GM19324 (cell line): ENCODE data around the gene HOXD9.
A peak's percentile ranks its signal among the peaks of the same experiment; 100 is the strongest.

ENCODE experiments used
- ATAC-seq: cut with Tn5 transposase; IDR thresholded peaks from one replicate; pipeline ENCODE4 v1.9.1; 2021; ENCODE audit warnings: mild to moderate bottlenecking, moderate library complexity; ENCODE audit not compliant: unreplicated experiment, low FRiP score

HOXD9 gene

DNA sequence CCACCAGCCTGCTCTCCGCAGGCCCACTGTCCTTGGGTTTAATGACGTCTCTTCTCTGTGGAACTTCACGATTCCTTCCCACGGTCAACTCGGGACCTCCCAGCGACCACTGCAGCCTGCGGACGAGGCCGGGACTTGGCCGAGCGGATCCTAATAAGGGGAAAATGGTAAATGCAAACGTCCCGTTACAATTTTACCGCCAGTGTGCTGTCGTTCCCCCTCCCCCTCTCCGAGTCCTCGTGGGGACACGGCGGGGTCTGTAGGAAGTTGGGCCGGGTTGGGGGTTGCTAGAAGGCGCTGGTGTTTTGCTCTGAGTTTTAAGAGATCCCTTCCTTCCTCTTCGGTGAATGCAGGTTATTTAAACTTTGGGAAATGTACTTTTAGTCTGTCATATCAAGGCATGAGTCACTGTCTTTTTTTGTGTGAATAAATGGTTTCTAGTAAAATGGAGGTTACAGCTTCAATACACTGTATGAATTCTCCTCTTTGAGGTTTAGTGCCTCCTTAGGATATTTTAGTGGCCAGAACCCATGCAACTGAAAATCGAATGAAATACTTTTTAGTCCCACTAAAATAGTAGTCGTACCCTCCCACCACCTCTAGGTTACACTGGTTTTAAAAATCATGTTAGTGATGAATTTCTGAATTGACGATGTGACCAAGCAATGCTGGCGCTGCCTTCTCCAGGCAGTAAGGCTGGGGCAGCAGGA, 13.2 kb upstream of the HOXD9 start:
- no peak for ATAC-seq

DNA sequence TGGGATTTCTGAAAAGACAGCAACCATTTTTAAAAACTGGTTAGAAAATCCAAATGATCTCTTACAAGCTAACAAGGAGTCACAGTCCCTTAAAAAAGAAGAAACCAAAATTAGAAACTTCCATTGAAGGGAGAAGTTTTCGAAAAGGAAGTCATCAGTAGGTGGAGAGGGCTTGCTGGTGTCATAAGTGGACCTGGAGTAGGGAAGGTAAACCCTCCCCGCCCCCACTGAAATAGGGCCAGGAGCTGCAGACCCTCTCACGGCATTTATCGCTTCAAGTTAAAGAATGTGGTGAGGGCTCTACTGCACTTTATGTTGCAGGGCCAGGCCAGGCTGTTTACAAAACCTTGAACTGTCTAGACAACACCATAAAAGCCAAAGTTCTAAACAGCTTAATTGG, 12.6 kb upstream of the HOXD9 start:
- no peak for ATAC-seq

DNA sequence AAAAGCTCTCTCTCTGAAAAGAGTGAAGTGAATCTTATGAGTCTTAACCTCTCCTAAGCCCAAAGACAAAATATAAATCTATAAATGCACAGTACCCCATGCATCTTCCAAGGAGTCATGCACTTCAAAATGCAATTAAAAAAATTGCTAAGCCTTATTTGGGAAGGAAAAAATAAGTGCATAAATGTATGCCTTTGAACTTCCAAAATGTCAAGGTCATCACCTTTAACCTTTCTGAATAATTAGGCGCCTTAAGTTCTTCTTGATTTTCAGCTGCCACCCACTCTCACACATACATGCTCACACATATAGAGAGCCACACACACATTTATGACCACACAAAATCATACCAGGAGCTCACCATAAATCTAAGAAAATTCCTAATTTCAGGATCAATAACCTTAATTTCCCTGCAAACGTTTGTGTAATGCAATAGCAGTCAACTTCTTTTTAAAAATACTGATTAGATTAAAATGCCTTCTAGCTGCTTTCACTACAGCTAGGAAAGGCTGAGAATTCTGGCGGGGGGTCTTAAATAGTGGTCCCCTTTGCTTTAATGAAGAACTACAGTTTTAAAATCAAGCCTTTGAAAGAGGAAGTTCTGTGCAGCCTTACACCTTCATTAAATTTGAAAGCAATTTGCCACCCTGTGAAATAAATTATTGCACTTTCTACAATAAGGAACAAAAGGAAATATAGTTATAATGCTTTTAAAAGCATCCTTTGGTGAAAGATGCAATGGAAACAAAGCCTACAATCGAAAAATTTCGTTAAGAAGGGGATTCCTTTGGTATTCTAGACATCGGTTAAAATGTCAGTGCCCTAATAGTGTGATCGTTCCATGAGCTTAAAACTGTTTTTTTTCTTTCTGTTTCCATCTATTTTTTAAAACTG, 11.9 kb upstream of the HOXD9 start:
- ATAC-seq, result no peak

DNA sequence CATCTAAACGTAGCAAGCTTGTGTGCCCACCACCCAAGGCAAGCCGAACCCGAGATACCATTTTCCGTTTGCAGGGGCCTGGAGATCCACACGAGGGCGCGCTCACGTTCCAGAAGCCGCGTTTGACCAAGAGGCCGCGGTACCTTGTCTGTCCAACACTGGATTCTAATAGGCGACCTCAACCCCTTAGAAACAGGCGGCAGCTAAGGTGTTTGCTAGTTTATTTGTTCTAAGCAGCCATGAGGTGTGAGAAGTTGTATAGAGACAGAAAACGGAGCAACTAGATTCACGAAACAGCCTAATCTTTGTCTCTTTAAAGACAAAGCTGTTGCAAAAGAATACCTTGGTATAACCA, 11.2 kb upstream of the HOXD9 start:
- peak; percentile 69 for ATAC-seq

DNA sequence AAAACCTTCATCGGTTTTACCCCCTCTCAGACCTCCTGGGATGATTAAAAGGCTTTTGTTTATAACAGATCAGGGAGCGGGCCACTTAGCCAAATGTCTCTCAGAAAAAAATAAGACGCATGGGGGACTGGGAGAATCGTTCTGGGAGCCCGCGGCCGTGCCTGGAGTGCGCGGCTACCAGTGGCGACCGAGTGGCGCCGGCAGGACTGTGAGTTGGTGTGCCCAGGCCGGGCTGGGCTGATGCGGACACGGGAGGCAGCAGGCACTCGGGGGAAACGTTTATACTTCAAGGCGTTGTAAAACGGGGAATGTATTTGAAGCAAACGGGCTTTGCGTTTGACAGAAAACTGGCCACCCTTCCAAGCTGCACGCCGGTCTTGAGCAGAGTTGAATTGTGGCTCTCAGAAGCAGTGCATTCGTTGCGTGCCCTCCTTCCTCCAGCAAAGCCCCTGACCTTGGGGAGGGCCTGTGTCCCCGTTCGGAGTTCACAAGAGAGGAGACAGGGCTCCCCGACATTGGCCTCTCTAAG, 10.6 kb upstream of the HOXD9 start:
- no peak for ATAC-seq

DNA sequence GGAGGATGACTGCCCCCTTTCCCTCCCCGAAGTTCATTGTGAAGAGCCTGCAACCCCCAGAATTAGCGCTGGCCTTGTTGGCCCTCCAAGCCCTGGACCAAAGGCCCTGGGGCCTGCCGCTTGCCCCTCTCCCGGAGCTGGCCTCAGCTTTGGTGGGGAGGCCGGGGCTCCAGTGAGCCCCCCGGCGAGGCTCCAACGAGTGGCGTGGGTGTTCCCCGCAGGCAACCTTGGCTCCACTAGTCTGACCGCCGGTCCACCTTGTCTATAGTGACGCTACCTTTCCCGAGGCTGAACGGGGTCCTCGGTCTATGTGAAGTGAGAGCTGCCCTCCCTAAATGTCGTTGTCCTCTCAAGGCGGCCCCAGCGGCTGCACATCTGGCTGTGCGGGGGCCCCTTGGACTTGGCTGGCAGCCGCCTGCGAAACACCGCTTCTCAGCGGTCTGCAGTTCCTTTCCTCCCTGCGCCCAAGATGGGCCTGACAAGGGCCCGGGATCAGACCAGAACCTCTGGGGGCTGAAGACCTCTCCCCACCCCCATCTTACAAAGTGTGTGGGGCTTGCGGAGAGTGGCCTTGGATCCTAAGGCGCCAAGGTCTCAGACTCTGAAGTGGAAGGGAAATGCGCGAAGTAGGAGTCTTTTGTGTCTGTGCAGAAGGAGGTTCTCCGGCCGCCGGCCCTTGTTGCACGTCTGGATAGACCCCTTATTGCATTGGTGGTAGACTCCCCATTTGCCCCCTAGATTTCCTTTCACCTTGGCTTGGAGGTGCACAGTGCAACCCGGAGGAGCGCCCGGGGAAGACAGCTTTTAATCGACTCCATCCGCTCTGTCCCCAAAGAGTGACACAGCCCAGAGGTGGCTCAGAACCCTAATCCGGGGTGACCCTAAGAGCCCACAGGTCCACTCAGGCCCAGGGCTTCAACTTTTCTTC, 9.9 kb upstream of the HOXD9 start:
- no peak for ATAC-seq

DNA sequence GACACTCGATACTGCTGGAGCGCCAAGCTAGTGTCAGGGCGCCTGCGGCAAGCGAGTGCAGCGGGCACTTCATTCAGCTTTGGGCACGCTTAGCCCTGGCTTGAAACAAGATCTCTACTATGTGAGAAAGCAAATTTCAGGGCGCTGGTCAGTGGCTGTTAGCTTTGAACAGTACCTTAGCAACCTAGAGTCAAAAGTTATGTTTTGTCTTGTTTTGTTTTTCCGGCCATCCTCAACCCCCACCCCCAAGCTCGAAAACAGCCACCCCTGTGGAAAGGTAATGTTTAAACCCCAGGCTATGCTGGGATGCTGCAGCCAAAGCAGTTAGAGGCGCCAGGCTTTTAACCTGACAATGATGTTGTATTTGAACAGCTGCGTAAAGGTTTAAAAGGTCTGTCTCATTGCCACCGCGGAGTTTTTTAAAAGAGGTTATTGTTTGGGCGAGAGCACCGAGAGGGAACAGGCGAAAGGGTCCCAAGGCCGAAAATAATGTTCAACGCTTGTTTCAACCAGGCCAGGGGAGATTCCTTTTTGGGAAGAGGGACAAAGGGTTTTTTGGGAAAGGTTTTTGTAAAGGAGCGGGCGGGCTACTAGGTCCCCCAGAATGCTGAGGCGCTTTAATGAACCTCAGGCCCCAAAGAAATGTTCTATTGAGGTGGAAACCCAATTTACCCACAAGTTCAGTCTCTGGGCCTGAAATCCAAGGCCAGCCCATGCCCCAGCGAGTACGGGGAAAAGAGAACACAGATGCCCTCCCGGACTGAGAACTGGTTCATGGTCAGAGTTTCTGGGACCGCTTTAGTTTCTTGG, 8.2 kb upstream of the HOXD9 start:
- no peak for ATAC-seq

DNA sequence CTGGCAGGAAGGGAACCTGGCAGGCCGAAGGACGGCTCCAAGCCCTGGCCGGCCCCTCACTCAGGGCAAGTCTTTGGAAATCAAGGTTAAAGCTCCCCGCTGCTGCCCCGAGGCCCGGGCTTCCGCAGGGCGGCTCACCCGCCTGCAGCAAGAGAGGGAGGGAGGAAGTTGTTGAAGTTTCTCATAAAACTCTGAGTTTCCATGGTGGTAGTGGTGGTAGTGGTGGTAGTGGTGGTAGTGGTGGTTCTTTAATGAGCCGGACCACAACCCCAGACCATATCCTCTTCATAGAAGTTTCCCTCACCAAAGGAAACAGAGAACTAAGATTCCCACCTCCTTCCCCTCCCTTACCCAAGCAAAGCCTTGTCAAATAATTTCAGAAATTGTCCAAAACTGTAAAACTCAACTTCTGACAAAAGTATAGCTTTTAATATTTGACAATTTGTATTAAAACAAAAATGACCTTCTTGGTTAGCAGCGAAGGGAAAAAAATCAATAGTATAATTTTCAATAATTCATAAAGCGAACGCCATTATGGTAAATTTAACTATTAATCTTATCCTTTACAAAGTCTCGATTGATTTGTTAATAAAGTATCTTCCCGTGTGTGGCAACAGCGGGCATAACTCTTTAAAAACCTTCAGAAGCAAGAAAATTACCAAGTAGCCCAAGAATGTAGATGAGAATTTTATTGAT, 7.4 kb upstream of the HOXD9 start:
- no peak for ATAC-seq

DNA sequence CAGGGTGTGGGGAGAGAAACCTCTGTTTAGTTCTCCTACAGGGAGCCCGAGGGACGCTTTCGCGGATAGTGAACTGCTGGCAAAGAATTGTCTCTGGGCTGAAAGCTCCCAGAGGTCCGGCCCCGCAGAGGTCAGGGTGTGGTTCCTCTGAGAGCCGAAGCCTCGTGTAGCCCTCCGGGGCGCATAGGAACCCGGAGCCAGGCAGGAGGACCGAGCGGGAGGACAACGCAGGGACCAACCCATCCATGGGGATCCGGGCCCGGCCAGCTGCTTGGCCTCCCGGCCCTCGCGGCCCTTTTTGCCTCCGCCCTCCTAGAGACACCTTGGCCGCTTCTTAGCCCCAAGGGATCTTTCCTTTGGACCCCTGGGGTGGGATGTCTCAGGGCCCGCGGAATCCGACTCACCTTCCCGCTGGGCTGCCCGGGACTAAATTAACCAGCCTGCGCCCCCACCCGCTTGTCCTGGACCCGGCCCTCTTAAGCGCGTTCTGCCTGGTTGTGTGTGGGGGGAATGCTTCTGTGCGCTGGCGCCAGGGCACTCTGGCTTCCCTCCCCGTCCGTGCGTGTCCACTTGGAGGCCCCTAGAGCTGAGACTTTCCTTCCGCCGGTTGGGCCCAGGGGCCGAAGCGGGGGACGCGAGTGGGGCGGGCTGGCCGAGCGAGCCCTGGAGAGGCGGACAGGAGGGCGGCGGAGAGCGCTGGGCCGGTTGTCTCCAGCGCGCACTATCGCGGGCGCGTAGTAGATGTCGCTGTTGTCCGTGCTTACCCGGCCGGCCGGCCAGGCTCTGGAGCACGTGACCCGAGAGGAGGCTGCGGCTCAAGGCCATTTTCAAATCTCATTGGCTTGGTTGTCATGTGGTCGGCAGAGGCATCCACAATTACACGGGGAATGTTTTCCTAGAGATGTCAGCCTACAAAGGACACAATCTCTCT, 6.4 kb upstream of the HOXD9 start, which contains the start of gene HOXD10:
HOXD10 (plus strand) TSS at position 896 of the 931 bp plus-strand sequence. CDS start 56 bp downstream, outside the sequence.
- no peak for ATAC-seq

DNA sequence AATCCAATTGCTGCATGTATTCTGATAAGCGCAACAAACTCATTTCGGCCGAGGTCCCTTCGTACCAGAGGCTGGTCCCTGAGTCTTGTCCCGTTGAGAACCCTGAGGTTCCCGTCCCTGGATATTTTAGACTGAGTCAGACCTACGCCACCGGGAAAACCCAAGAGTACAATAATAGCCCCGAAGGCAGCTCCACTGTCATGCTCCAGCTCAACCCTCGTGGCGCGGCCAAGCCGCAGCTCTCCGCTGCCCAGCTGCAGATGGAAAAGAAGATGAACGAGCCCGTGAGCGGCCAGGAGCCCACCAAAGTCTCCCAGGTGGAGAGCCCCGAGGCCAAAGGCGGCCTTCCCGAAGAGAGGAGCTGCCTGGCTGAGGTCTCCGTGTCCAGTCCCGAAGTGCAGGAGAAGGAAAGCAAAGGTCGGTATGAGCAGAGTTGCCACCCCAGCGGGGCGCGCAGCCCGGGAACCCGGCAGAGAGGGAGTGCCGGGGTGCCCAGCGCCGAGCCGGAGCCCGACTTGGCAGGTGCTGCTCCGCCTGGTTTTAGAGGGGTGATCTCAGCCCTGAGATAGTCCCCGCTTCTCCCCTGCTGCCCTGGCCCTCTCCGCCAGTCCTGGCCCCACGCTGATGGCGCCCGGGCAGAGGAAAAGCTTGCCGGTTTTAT, 5.2 kb upstream of the HOXD9 start:
- ATAC-seq, result no peak

DNA sequence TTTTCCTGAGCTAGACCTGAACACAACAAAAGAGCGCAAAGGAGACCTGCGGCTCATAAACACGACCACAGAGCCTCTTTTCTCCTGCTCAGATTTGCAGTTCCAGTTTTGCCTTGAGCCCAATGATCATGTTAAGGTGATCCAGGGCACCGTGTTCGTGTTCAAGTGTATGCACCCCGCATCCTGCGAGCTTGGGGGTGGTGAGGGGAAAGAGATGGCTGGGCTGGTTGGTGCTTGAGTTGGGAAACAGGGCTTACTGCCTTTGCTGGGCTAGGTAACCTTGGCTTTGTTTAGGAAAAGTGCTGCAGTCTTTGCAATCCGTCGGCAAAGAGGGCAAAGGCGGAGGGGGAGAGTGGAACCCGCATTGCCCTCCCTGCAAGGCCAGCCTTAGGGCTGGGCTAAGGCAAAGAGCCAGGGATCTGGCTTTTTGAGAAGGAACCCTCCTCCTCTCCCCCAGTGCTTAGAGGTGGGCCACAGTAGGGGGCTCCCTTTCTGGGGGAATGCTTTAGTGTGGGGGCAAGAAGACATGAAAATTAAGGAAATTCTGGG, 4.6 kb upstream of the HOXD9 start:
- no peak for ATAC-seq

DNA sequence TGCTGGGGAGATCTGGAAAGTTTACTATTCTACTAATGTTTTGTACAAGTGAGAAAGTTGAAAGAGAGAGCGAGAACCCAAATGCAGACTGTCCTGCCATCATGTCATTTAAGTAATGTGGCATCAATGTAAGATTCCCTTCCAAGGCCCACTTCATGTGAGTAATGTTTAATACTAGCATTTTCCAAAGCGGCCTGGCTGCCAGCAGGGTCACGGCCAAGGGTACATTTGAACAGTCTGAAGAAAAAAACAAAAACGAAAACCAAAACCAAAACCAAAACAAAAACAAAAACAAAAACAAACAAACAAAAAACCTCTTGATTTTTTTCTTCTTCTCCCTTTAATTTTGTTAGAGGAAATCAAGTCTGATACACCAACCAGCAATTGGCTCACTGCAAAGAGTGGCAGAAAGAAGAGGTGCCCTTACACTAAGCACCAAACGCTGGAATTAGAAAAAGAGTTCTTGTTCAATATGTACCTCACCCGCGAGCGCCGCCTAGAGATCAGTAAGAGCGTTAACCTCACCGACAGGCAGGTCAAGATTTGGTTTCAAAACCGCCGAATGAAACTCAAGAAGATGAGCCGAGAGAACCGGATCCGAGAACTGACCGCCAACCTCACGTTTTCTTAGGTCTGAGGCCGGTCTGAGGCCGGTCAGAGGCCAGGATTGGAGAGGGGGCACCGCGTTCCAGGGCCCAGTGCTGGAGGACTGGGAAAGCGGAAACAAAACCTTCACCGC, 3.7 kb upstream of the HOXD9 start:
- no peak for ATAC-seq

DNA sequence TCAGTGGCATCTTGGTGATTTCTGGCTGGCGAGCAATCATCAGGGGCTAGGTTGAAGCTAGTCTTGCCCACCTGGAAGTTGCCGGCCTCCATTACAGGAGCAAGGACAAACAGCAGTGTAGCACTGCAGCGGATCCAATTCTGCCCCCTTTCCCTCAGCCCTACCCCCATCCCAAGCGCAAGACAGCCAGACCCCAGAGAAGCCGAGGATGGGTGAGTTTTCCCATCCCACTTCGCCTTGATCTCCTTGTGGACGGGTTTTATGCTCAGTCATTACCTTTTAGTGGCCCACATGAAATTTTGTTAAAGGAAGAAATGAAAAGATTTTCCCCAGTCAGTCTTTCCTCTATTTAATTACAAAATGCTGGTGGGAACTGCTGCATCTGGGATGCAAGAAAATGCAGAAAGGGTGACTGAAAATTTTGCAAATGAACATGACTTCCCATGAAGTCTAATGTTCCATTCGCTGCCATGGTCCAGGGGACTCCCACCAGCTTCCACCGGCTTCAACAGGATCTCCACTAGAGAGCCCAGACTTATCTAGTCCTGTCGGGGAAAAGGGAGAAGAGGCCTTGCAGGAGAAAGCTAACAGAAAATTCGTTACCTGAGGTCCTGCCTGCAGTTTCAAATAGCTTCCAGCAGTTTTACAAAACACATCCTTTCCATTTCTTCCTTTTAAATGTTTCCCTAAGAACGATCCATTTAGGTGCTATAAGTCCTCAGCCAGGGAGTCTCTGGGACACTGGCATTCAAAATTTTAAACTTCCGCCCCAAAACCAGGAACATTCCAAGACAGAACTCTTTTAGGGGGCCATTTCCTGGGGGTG, 1.9 kb upstream of the HOXD9 start:
- ATAC-seq, result no peak

DNA sequence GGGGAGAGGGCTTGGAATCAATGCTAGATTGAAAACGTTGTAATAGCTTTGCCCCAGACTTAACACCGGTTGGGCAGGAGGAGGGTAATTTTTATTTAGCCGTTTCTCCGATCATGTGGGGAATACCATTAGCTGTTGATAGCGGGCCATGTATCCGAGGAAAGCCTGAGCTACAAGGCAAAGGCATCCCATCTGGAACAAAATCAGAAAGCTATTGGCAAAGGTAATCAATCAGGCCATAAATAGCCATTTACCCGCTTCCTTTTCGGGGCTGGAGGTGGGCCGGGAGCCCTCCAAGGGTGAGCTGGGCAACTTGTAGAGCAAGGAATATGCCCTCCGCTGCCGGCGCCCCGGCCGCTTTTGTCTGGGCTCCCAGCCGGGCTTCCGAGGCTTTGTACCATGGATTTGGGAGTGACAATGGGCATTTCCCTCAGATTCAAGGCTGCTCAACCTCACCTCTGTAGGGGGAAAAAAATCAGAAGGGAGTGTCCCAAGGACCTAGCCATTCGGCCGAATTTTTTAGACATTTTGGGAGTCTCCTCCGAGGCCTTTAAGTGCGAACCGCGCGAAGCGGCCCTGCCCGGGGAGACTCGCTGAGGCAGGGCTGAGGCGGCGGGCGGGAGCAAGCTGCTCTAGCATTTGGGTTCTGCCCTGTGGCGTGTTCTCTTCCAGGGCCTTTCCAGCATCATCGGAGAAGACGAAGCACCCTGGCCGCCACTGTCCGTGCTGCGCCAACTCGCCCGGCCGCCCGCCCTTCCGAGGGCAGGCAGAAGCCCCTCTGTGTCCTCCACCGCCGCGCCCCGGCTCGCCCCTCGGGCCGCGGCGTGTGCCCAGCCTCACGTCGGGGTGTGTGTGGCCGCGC, 1.1 kb upstream of the HOXD9 start:
- ATAC-seq, result no peak
